Glutamatergic neuron (in vitro differentiated cells): Measurements from ENCODE around the gene NRTN. TPM values are rescaled to one million over a fixed set of nuclear protein-coding genes. Genes with fewer than 3 reads are reported as not detected.

Experiments used
- DNase-seq: peaks from one replicate; pipeline ENCODE4 v3.0.0; 2022
- H3K27ac Mint-ChIP-seq: one replicate; pipeline ENCODE4 v1.8.0; 2020; ENCODE audit warnings: mild to moderate bottlenecking, mixed read lengths, inconsistent platforms; ENCODE audit not compliant: unreplicated experiment
- H3K27me3 Mint-ChIP-seq: one replicate; pipeline ENCODE4 v1.8.0; 2020; ENCODE audit warnings: mild to moderate bottlenecking, moderate library complexity, mixed read lengths, inconsistent platforms; ENCODE audit not compliant: unreplicated experiment
- H3K36me3 Mint-ChIP-seq: one replicate; pipeline ENCODE4 v1.8.0; 2020; ENCODE audit warnings: mild to moderate bottlenecking, mixed read lengths, inconsistent platforms; ENCODE audit not compliant: unreplicated experiment
- H3K4me1 Mint-ChIP-seq: one replicate; pipeline ENCODE4 v1.8.0; 2020; ENCODE audit warnings: mild to moderate bottlenecking, low read depth, mixed read lengths, inconsistent platforms; ENCODE audit not compliant: unreplicated experiment
- H3K4me3 Mint-ChIP-seq: one replicate; pipeline ENCODE4 v1.8.0; 2020; ENCODE audit warnings: mild to moderate bottlenecking, mixed read lengths, inconsistent platforms; ENCODE audit not compliant: unreplicated experiment
- H3K9me3 Mint-ChIP-seq: one replicate; pipeline ENCODE4 v1.8.0; 2020; ENCODE audit warnings: mild to moderate bottlenecking, moderate library complexity, mixed read lengths, inconsistent platforms; ENCODE audit not compliant: unreplicated experiment
- total RNA-seq: library from RNA; stranded (reverse); fragmentation: NEBNext Ultra II Directional; extraction: Animal tissue kit (Norgen Biotek cat#: 25700); gene quantifications from one replicate; pipeline ENCODE4 v1.2.1, GENCODE V29; 2021; ENCODE audit not compliant: unreplicated experiment
- TF ChIP-seq, protein P1 (sequence below): fragments of 200-600 bp; sonication (generic); IDR thresholded peaks from one replicate; pipeline ENCODE4 v1.5.0; 2021; ENCODE audit not compliant: partially characterized antibody, unreplicated experiment

NRTN gene
- total RNA-seq, 1 donor from 2014 or later = 1.2 TPM

DNA sequence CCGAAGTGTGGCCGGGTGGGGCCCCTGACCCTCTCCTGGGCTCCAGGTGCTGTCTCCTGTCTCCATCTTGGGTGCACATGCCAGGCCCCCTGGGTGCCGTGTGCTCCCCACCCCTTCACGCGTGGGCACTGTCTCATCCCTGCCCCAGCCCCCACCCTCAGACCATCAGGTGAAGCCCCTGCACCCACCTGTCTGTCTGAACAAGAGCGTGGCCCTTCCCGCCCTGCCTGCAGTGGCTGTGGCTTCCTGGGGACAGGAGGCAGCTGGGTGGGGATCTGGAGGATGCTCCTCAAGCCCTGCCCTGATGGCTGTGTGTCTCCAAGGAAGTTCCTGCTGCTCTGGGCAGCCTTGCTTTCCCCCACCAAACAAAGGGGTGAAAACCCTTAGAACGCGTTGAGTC, 22.5 kb upstream of the NRTN start:
- no peak for DNase-seq
- H3K27ac Mint-ChIP-seq = no peak overlapping the region
- H3K4me1 Mint-ChIP-seq = no peaks in the 10 kb centered on the region
- H3K9me3 Mint-ChIP-seq = no peaks in the 10 kb centered on the region
- H3K27me3 Mint-ChIP-seq = peaks cover 2% of the 10 kb centered on the region
- TF ChIP-seq, protein P1, sequence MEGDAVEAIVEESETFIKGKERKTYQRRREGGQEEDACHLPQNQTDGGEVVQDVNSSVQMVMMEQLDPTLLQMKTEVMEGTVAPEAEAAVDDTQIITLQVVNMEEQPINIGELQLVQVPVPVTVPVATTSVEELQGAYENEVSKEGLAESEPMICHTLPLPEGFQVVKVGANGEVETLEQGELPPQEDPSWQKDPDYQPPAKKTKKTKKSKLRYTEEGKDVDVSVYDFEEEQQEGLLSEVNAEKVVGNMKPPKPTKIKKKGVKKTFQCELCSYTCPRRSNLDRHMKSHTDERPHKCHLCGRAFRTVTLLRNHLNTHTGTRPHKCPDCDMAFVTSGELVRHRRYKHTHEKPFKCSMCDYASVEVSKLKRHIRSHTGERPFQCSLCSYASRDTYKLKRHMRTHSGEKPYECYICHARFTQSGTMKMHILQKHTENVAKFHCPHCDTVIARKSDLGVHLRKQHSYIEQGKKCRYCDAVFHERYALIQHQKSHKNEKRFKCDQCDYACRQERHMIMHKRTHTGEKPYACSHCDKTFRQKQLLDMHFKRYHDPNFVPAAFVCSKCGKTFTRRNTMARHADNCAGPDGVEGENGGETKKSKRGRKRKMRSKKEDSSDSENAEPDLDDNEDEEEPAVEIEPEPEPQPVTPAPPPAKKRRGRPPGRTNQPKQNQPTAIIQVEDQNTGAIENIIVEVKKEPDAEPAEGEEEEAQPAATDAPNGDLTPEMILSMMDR = no peak
- no peaks in the 10 kb centered on the region for H3K36me3 Mint-ChIP-seq
- H3K4me3 Mint-ChIP-seq = no peak overlapping the region

DNA sequence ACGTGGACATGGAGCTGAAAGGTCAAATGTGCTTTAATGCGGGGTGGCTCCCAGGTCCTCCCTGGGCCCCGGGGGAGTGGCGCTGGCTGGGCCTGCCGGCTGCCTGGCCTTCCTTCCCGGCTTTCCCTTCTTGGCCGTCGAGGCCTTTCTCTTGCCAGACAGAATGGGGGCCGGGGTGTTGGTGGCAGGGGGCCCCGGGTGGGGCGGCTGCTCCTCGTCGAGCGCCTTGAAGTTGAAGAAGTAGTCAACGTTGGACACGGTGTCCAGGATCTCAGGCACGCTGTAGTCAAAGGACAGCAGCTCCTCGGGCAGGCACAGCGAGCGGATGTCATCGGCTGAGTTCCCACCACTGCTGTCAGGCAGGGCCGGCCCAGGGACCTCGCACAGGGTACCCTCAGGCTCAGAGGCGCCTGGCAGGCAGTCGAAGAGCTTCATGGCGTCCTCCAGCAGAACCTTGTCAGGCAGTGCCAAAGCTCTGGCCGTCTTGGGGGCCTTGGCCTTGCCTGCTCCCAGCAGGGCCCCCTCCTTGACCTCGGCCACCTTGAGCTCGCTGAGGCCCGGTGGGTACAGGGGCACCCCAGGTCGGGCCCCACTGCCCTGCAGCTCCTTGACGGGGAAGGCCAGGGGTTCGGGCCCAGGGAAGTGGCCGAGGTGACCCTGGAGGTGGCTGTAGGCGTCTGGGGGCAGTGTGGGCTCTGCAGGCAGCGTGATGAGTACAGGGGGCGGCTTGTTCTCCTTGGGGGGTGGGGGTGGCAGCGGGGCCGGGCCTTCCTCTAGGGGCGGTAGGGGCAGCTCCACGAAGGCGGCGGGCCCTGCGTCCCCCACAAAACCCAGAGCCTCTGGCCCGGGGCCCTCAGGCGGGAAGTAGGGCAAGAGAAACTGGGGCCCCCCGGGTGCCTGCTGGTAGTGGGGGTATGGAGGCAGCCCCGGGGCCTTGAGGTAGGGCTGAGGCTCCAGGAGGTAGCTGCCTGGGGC, 21.6 kb upstream of the NRTN start:
- H3K4me1 Mint-ChIP-seq = no peaks in the 10 kb centered on the region
- H3K36me3 Mint-ChIP-seq = no peaks in the 10 kb centered on the region
- TF ChIP-seq, protein P1 = no peak
- no peak overlapping the region for H3K27ac Mint-ChIP-seq
- H3K4me3 Mint-ChIP-seq = no peak overlapping the region
- no peaks in the 10 kb centered on the region for H3K9me3 Mint-ChIP-seq
- DNase-seq = no peak
- peaks cover 2% of the 10 kb centered on the region for H3K27me3 Mint-ChIP-seq

DNA sequence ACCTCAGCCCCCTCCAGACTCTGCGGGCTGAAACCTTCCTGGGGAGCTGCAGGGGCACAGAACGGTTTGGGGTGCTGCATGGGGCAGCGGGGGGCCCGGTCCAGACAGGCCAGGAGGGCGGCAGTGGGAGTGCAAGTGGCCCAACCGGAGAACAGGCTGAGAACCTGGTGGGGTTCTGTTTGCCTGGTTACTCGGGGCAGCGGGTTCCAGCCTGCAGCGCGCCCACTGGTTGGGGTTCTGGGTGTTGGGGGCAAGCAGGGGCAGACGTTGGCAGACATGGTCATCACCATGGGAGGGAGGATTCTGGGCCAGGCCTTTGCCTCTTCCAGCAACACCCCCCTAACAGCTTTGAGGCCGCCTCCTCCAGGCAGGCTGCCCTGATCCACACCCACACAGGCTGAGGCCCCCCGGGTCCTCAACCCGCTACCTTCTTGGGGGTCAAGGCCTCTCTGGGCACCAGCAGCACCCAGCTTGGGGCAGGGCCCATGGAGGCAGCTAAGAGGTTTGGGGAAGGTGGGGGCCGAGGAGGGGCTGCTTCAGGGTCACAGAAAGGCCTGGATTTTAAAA, 20.2 kb upstream of the NRTN start, which contains the start of gene PRR22:
Gene PRR22, minus strand, starts transcription at position 166 of the 567 bp plus-strand sequence. Its CDS starts 86 bp downstream, at position 80.
- no peak for DNase-seq
- H3K4me3 Mint-ChIP-seq = no peak within 1 kb of the TSS
- H3K4me1 Mint-ChIP-seq = no peaks in the 10 kb centered on the region
- H3K36me3 Mint-ChIP-seq = no peaks in the 10 kb centered on the region
- peaks cover 4% of the 10 kb centered on the region for H3K27me3 Mint-ChIP-seq
- H3K9me3 Mint-ChIP-seq = peaks cover under 1% of the 10 kb centered on the region
- no peak within 1 kb of the TSS for H3K27ac Mint-ChIP-seq
- TF ChIP-seq, protein P1 = no peak

DNA sequence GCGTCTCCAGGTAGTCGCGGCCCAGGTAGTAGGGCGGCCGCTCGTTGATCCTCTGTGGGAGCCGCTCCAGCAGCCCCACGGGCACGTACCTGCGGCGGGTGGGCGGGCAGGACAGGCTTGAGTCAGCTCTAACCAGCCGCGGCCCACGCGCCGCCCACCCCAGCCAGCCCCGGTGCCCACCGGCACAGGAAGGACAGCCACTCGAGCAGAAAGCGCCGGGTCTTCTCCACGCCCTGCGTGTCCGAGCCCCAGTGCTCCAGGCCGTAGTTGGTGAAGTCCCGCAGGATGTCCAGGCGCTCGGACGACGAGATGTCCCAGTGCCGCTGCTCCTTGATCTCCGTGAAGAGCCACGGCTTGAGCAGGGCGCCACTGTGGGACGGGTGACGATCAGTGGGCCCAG, 19.4 kb upstream of the NRTN start:
- Mint-ChIP-seq H3K36me3 (peaks cover 3% of the 10 kb centered on the region), H3K4me1 (peaks cover 5% of the 10 kb centered on the region), H3K4me3 (no peak overlapping the region), H3K27me3 (peaks cover 9% of the 10 kb centered on the region), H3K27ac (no peak overlapping the region), H3K9me3 (peaks cover 6% of the 10 kb centered on the region)
- TF ChIP-seq, protein P1 = no peak
- DNase-seq = no peak
